Measurements from ENCODE around the gene MYO18A.

The MYO18A gene

GRCh38 chr17:29076722-29077121, 103.5 kb downstream of the MYO18A start:
- no peak for DNase-seq

- no peak for DNase-seq
Measured at GRCh38 chr17:29076087-29076486, 104.1 kb downstream of the MYO18A start.

- no peak for DNase-seq
Measured at GRCh38 chr17:29074488-29074887, 105.7 kb downstream of the MYO18A start.

GRCh38 chr17:29073520-29073919, 106.7 kb downstream of the MYO18A start:
- DNase-seq = no peak

- DNase-seq = no peak
Measured at GRCh38 chr17:29073045-29073444, 107.2 kb downstream of the MYO18A start.

GRCh38 chr17:29071303-29071702, 108.9 kb downstream of the MYO18A start:
- DNase-seq = no peak

- DNase-seq = no peak
Measured at GRCh38 chr17:29070781-29071180, 109.4 kb downstream of the MYO18A start.

- DNase-seq = no peak
Measured at GRCh38 chr17:29070308-29070707, 109.9 kb downstream of the MYO18A start.

GRCh38 chr17:29069526-29070041, 110.6 kb downstream of the MYO18A start:
- DNase-seq = no peak

- no peak for DNase-seq
Measured at GRCh38 chr17:29068818-29069217, 111.4 kb downstream of the MYO18A start.

GRCh38 chr17:29066606-29067005, 113.6 kb downstream of the MYO18A start:
- no peak for DNase-seq

- no peak for DNase-seq
Measured at GRCh38 chr17:29066047-29066446, 114.2 kb downstream of the MYO18A start.

- DNase-seq = no peak
Measured at GRCh38 chr17:29063992-29064391, 116.2 kb downstream of the MYO18A start.

- DNase-seq = no peak
Measured at GRCh38 chr17:29062215-29062614, 118.0 kb downstream of the MYO18A start.

- DNase-seq = no peak
Measured at GRCh38 chr17:29061036-29061435, 119.2 kb downstream of the MYO18A start.

- DNase-seq = no peak
Measured at GRCh38 chr17:29060475-29060874, 119.7 kb downstream of the MYO18A start.

GRCh38 chr17:29059281-29059680, 120.9 kb downstream of the MYO18A start:
- DNase-seq = no peak

- no peak for DNase-seq
Measured at GRCh38 chr17:29058391-29058790, 121.8 kb downstream of the MYO18A start.

- no peak for DNase-seq
Measured at GRCh38 chr17:29057361-29057760, 122.8 kb downstream of the MYO18A start.

- no peak for DNase-seq
Measured at GRCh38 chr17:29054835-29055234, 125.4 kb downstream of the MYO18A start.

GRCh38 chr17:29051731-29052130, 128.5 kb downstream of the MYO18A start:
- no peak for DNase-seq

- no peak for DNase-seq
Measured at GRCh38 chr17:29051194-29051593, 129.0 kb downstream of the MYO18A start.

- no peak for DNase-seq
Measured at GRCh38 chr17:29050176-29050575, 130.0 kb downstream of the MYO18A start.

GRCh38 chr17:29049541-29050145, 130.6 kb downstream of the MYO18A start:
- no peak for DNase-seq
